NCI-H2196 treated with DMSO at 0.1 percent for 48 hours (cell line): ENCODE results near the gene CHRNA1.

ENCODE experiments used
- DNase-seq: peaks from one replicate; lab custom pipeline; 2025; ENCODE audit not compliant: unreplicated experiment; lab: John Stamatoyannopoulos, UW

The CHRNA1 gene

DNA sequence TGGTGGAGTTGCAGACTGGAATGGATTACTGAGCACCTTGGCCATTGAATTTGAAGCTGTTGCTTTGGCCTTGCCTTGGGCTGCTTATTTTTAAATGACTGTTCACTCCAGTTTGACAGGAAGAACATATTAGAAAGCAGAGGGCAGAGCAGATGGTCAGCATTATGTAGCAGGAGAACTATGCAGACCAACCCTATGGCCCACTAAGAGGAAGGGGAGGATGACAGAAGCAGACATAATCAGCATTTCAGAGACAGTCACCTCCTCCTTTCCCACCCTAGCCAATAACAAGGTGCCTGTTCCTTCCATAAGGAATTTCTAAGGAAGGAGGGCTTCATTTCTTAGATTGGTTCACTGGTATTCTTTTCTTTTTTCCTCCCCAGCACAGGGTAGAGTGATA lies 2.4 kb downstream of the CHRNA1 start:
- DNase-seq: no peak

DNA sequence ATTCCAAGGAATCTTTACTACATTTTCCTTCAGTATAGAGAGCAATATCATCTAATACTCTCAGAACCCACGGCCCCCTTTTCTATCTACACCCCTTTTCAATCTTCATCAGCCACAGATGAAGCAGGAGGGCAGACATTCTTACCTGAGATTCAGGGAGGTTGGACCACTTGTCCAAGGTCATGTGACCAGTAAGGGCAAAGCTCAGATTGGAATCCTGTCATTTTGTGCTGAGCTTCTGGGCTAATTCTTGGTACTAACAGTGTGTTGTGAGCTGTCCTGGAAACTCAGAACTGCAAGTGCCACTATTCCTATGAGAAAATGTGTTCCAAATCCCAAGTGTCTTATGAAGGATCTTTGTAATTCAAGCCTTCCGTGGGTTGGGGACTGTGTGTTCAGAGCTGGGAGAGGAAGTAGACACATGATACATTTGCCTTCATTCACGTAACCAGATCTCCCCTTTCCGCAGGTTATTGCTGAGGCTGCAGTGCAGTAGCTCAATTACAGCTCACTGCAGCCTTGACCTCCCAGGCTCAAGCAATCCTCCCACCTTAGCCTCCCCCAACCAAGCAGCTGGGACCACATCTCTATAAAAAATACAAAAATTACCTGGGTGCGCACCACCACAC lies 3.3 kb downstream of the CHRNA1 start:
- DNase-seq: no peak

GRCh38 chr2:174759381-174760065 lies 4.7 kb downstream of the CHRNA1 start:
- no peak for DNase-seq

GRCh38 chr2:174756743-174757142 lies 7.5 kb downstream of the CHRNA1 start:
- DNase-seq: no peak

DNA sequence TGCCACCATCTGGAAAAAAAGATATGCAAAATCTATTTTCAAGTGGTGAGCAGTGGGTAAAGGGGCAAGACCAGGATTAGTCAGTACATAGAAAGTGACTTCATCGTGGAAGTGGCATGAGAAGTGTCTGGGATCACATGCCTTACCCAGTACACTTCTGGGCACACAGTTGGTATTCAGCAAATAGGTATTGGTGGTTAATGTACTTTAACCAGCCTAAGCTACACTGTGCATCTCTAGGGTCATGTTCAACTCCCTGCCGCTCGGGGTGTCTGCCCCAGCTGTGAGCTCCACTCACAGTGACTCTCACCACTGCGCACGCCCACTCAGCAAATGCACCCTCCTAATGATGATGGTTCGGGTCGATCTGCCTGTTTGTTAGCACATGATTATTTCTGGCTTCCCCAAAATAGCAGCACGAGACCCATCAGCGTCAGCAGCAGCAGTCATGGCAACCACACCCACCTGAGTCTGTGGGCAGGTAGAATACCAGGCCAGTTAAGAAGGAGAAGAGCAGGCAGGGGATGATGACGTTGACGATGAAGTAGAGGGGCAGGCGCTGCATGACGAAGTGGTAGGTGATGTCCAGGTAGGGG lies 11.1 kb downstream of the CHRNA1 start:
- DNase-seq: no peak

- DNase-seq: no peak
Observed at GRCh38 chr2:174752403-174753037, 11.8 kb downstream of the CHRNA1 start.

DNA sequence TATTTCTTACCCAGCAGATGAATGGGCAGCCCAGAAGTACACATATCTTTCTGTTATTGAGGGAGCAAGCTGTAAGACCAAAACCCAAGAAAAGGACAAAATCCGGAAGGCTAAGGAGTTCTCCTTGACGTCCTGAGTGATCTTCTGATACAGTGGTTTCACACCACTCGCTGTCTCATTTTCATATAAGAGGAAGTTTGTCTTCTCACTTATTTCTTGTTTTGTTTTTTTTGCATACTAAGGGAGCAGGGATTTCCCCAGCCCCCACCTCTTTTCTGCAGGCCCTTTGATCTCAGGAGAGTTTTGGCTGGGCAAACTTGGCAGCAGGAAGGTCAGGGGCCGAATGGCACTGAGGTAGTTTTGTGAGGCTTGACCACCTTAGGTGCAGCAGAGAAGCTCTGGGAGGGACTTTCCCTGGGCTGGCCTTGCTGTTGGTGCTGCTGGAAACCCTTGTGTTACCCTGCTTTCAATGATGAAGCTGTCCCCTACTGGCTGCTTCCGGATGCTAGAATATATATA lies 13.3 kb downstream of the CHRNA1 start:
- no peak for DNase-seq

GRCh38 chr2:174749793-174750192 lies 14.5 kb downstream of the CHRNA1 start:
- DNase-seq: no peak

DNA sequence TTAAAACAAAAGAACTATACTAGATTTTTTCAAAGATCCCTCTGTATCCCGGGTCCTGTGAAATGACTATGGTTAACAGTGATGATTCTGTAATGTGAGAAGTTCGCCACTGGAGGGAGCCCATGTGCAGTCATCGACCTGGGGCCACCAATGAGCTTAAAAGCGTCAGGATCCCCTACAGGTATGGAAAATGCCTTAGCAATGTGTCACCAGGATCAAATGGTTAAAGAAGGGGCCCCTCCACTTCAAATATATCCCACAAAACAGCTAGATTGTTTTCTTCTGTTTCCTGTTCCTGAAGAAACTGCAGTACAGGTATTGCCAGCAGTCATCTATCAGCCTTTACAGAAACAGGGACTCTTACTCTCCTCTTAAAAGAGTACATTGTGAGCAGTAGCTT lies 15.3 kb downstream of the CHRNA1 start:
- DNase-seq: peak; percentile 51

DNA sequence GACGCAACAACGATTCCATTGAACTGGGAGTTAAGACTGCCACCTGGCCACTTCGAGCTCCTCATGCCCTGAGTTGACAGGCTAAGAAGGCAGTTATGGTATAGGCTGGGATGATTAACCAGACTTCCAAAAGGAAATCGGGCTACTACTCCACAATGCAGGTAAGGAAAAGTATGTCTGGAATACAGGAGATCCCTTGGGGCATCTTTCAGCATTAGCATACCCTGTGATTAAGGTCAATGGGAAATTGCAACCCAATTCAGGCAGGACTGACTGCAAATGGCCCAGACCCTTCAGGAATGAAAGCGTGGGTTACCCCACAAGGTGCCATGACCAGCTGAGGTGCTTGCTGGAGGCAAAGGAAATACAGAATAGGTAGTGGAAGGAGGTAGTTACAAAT lies 19.1 kb downstream of the CHRNA1 start:
- no peak for DNase-seq

DNA sequence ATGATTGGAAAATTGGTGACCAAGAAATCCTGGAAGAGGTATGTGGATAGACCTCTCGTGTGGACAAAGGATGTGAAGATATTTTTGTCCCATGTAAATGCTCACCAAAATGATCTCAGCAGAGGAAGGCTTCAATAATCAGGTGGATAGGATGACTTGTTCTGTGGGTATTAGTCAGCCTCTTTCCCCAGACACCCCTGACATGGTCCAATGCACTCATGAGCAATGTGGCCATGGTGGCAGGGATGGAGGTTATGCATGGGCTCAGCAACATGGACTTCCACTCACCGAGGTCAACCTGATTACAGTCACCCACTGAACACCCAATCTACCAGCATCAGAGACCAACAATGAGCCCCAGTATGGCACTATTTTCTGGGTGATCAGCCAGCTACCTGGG lies 20.2 kb downstream of the CHRNA1 start:
- no peak for DNase-seq

DNA sequence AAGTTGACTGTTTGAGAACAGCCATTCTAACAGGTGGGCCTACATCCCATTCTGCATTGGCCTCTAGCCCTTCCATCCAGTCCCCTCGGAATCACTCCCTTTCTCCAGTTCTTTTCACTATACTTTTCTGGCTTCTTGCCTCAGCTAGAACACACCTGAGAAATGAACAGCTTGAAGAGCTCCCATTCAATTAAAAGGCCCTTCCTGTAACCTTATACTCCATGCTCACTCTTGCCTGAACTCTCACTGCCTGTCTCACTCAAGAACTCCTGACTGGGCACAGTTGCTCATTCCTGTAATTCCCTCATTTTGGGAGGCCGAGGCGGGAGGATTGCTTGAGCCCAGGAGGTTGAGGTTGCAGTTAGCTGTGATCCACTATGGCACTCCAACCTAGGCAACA lies 23.6 kb downstream of the CHRNA1 start:
- DNase-seq: peak; percentile 10

DNA sequence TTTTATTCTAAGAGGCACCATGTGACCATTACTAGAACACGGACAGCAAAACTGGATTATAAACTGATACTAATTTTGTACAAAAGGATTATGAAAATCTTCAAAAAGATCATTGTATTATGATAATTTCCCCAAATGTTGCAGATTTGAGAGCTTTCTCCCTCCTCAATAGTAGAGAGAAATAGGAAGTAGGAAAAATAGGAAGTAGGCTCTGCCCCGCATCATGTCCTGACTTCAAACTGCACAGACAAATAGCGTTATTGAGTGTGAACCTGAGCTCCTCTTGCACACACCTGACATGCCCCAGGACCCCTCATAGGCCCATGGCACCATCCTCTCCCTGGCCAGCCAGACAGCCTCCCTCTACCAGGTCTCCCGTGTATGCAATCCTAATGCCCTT lies 25.4 kb downstream of the CHRNA1 start:
- DNase-seq: no peak

DNA sequence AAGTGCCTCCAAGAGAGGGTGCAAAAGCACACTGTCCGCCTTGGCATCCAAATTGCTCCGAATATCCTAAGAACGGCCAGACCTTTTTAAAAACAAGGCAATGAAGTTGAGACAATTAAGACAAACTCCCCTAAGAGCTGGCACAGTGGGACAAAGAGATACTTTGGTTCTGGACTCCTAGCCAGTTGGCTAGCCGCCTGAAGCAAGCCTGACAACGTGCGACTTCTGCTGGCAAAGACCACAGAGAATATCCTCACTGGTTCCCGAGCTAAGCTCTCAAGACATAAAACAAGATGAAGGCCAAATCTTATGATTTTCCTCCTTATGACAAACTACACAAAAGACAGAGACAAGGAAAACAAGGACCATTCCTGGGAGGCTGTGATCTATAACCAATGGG lies 32.7 kb downstream of the CHRNA1 start:
- DNase-seq: no peak

DNA sequence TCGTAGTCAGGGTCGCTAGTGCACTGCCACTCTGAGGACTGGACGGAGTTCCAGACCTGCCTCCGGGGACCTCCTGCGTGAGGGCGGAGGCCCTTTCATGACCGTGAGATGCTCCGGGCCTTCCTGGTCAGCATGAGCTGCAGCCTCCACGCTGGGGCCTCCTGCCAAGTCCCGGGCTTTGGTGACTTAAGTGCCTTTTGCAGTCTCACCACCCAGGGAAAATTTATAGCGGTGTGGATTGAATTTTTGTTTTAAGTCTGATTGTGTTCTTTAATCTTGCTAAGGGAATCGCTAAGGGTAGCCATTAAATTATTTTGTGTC lies 33.6 kb downstream of the CHRNA1 start:
- no peak for DNase-seq

DNA sequence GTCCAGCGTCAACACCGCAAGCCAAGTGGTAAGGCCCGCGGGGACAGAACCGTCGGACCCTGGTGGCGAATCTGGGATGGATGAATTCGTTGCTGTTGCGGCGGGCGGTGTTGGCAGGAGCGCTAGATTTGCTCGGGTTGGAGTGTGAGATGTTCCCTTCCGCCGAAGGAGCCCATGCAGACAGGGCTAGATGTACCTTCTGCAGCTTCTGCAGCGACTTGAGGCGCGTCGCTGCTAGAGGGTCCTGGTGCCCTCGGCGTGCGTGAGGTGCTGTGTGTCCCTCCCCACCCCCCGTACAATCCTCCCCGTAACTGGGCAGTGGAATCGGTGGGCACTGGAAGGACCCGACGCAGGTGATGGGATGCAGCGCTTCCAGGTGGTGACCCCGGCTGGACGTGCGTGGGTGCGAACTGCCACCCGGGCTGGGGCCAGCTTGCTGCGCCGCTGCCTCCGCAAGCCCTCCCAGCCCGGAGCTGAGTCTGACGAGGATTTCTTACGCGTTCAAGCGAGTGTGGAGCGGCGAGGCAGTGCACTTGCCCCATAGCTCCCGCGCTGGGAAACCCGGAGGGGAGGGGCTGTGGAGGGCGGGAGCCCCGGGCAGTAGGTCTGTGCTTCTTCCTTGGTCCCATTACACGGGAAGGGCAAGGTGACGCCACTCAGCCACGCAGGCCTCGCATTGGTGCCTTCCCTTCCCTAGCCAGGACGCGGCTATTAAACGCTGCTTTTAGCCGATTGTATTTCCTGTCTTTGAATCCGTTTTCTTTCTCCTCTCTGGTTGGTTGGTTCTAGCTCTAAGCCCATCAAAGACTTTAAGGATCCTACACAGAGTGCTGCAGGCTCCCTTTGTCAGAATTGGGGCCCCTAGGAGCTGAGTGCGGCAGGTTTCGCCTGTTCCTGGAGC lies 34.2 kb downstream of the CHRNA1 start:
- no peak for DNase-seq

GRCh38 chr2:174728096-174728495 lies 36.2 kb downstream of the CHRNA1 start:
- DNase-seq: no peak

GRCh38 chr2:174726212-174726611 lies 38.1 kb downstream of the CHRNA1 start:
- no peak for DNase-seq

- DNase-seq: no peak
Observed at GRCh38 chr2:174722942-174723592, 41.2 kb downstream of the CHRNA1 start.

DNA sequence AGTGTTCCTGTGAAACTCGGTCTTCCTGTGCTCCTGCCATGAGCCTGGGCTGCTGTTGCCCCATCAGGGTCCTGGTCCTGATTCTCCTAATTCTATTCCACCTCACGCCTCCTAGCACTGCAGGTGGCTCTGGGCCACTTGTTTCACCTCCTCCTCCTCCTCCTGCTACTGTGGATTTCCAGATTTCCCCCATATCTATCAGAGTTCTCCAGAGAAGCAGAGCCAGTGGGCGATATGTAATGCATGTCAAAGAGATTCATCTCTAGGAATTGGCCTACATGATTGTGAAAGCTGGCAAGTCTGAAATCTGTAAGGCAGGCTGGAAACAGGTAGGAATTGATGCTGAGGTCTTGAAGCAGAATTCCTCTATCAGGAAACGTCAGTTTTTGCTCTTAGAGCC lies 45.3 kb downstream of the CHRNA1 start:
- DNase-seq: no peak

- DNase-seq: no peak
Observed at GRCh38 chr2:174718591-174718990, 45.7 kb downstream of the CHRNA1 start.
